IMR-90 (cell line): Measurements from ENCODE around the gene IQSEC1. TPM values are rescaled to one million over a fixed set of nuclear protein-coding genes. Genes with fewer than 3 reads are reported as not detected.
A peak's percentile ranks its signal among the peaks of the same experiment; 100 is the strongest.

Experiments
- ATAC-seq: fragments of 200-7000 bp; cut with Tn5 transposase; 2 replicates; pipeline ENCODE4 v1.9.1; 2020; ENCODE audit warnings: low read depth, mild to moderate bottlenecking, moderate library complexity
- BruUV-seq: library from RNA; stranded (reverse); fragments of 400-500 nt; replicated peaks from 2 replicates; lab custom pipeline; 2021; lab: Mats Ljungman, UMichigan
- CTCF ChIA-PET: fragments of 300-600 bp; formaldehyde crosslinking; extraction: SDS; loops from one replicate; lab custom pipeline; 2021; ENCODE audit warnings: antibody characterized with exemption; lab: Yijun Ruan, JAX
- POLR2A ChIA-PET: fragments of 300-600 bp; sonication (Branson Sonifier 250); formaldehyde crosslinking; loops from one replicate; lab custom pipeline; 2022; ENCODE audit warnings: antibody characterized with exemption; ENCODE audit not compliant: unreplicated experiment; lab: Charles Lee
- DNase-seq: peaks from one replicate; pipeline ENCODE4 v3.0.0; 2013
- H2AFZ ChIP-seq: replicated peaks from 2 replicates; pipeline ENCODE3; 2013; ENCODE audit warnings: low read length, mild to moderate bottlenecking; ENCODE audit not compliant: poor library complexity
- H2AK5ac ChIP-seq: 2 replicates; pipeline ENCODE4 v1.6.1; 2013; ENCODE audit warnings: low read depth, low read length, inconsistent platforms
- H2AK9ac ChIP-seq: replicated peaks from 2 replicates; pipeline ENCODE3; 2013; ENCODE audit warnings: mild to moderate bottlenecking, low read depth, low read length, moderate library complexity; ENCODE audit not compliant: poor library complexity
- H2BK120ac ChIP-seq: 2 replicates; pipeline ENCODE4 v1.6.1; 2013; ENCODE audit warnings: low read depth, low read length, inconsistent platforms
- H2BK15ac ChIP-seq: 3 replicates; pipeline ENCODE4 v1.6.1; 2013; ENCODE audit warnings: low read depth, low read length, inconsistent platforms
- H2BK20ac ChIP-seq: 2 replicates; pipeline ENCODE4 v1.6.1; 2013; ENCODE audit warnings: low read depth, mild to moderate bottlenecking, inconsistent platforms, low read length, moderate library complexity
- H2BK5ac ChIP-seq: 2 replicates; pipeline ENCODE4 v1.6.1; 2013; ENCODE audit warnings: mild to moderate bottlenecking, low read depth, low read length, inconsistent platforms; ENCODE audit not compliant: poor library complexity, severe bottlenecking
- H3K14ac ChIP-seq: replicated peaks from 2 replicates; pipeline ENCODE4 v1.6.1; 2013; ENCODE audit warnings: low read depth, low read length, inconsistent platforms
- H3K18ac ChIP-seq: 2 replicates; pipeline ENCODE4 v1.6.1; 2013; ENCODE audit warnings: low read depth, low read length, control low read depth
- H3K23ac ChIP-seq: 2 replicates; pipeline ENCODE4 v1.6.1; 2013; ENCODE audit warnings: low read depth, low read length, inconsistent platforms
- H3K27ac ChIP-seq: 2 replicates; pipeline ENCODE4 v1.5.1; 2013; ENCODE audit warnings: mild to moderate bottlenecking, control low read depth, low read length; ENCODE audit not compliant: insufficient read depth
- H3K27me3 ChIP-seq: 2 replicates; pipeline ENCODE4 v1.6.1; 2013; ENCODE audit warnings: low read length; ENCODE audit not compliant: control insufficient read depth, insufficient read depth
- H3K36me3 ChIP-seq: 2 replicates; pipeline ENCODE4 v1.6.1; 2013; ENCODE audit warnings: low read length, mixed read lengths; ENCODE audit not compliant: control insufficient read depth, insufficient read depth
- H3K4ac ChIP-seq: 2 replicates; pipeline ENCODE4 v1.6.1; 2013; ENCODE audit warnings: low read depth, low read length, inconsistent platforms
- H3K4me1 ChIP-seq: 2 replicates; pipeline ENCODE4 v1.6.1; 2013; ENCODE audit warnings: low read length, mixed read lengths; ENCODE audit not compliant: control insufficient read depth, insufficient read depth
- H3K4me2 ChIP-seq: 2 replicates; pipeline ENCODE4 v1.6.1; 2013; ENCODE audit warnings: low read depth, mild to moderate bottlenecking, control low read depth, low read length, moderate library complexity
- H3K4me3 ChIP-seq: 2 replicates; pipeline ENCODE4 v1.5.1; 2013; ENCODE audit warnings: low read depth, mild to moderate bottlenecking, control low read depth, low read length, moderate library complexity; ENCODE audit not compliant: insufficient read depth
- H3K56ac ChIP-seq: 2 replicates; pipeline ENCODE4 v1.6.1; 2013; ENCODE audit warnings: low read length, inconsistent platforms; ENCODE audit not compliant: insufficient read depth; ENCODE audit errors: extremely low read depth
- H3K79me1 ChIP-seq, 2 experiments: 2 replicates each; pipeline ENCODE4 v1.6.1; 2013; ENCODE audit warnings: low read length in 2 of 2, inconsistent platforms in 1 of 2, low read depth in 1 of 2
- H3K9ac ChIP-seq: 2 replicates; pipeline ENCODE4 v1.6.1; 2013; ENCODE audit warnings: low read depth, low read length, control low read depth
- H3K9me1 ChIP-seq: 2 replicates; pipeline ENCODE4 v1.6.1; 2013; ENCODE audit warnings: low read length, inconsistent platforms; ENCODE audit not compliant: insufficient read depth
- H3K9me3 ChIP-seq: 2 replicates; pipeline ENCODE4 v1.6.1; 2013; ENCODE audit warnings: low read length; ENCODE audit not compliant: control insufficient read depth, insufficient read depth
- H4K20me1 ChIP-seq: 2 replicates; pipeline ENCODE4 v1.6.1; 2013; ENCODE audit warnings: low read length, inconsistent platforms; ENCODE audit not compliant: insufficient read depth
- H4K5ac ChIP-seq: 2 replicates; pipeline ENCODE4 v1.6.1; 2013; ENCODE audit warnings: mild to moderate bottlenecking, low read depth, low read length, control low read depth
- H4K8ac ChIP-seq, 2 experiments: 2 replicates each; pipeline ENCODE4 v1.6.1; 2013; ENCODE audit warnings: low read depth in 2 of 2, low read length in 2 of 2, control low read depth in 1 of 2, inconsistent platforms in 1 of 2
- H4K91ac ChIP-seq: 2 replicates; pipeline ENCODE4 v1.6.1; 2013; ENCODE audit warnings: low read depth, low read length, inconsistent platforms; ENCODE audit not compliant: insufficient read depth
- CHD1 ChIP-seq: IDR thresholded peaks from 2 replicates; pipeline ENCODE4 v1.6.1; 2012; ENCODE audit warnings: low read depth, low read length, improper control_type of control experiment
- CTCF ChIP-seq: conservative IDR thresholded peaks from 2 replicates; pipeline ENCODE4 v1.5.1; 2012; ENCODE audit warnings: mild to moderate bottlenecking, low read depth, low read length, improper control_type of control experiment
- FOS ChIP-seq: fragments of 150-350 bp; IDR thresholded peaks from 2 replicates; pipeline ENCODE4 v1.6.1; 2016; ENCODE audit warnings: low read depth, low read length
- MAFK ChIP-seq: IDR thresholded peaks from 2 replicates; pipeline ENCODE4 v1.6.1; 2012; ENCODE audit warnings: low read depth, low read length, improper control_type of control experiment
- MAZ ChIP-seq: IDR thresholded peaks from 2 replicates; pipeline ENCODE4 v1.6.1; 2012; ENCODE audit warnings: low read depth, mild to moderate bottlenecking, low read length, improper control_type of control experiment, moderate library complexity, borderline replicate concordance
- MXI1 ChIP-seq: IDR thresholded peaks from 2 replicates; pipeline ENCODE4 v1.6.1; 2012; ENCODE audit warnings: low read depth, mild to moderate bottlenecking, low read length, moderate library complexity, borderline replicate concordance
- NFE2L2 ChIP-seq: fragments of 150-350 bp; IDR thresholded peaks from 2 replicates; pipeline ENCODE4 v1.6.1; 2016; ENCODE audit warnings: low read depth, mild to moderate bottlenecking, low read length
- POLR2A ChIP-seq: IDR thresholded peaks from 2 replicates; pipeline ENCODE4 v1.6.1; 2012; ENCODE audit warnings: mild to moderate bottlenecking, low read depth, low read length
- RFX5 ChIP-seq: IDR thresholded peaks from 2 replicates; pipeline ENCODE4 v1.8.0; 2012; ENCODE audit warnings: low read depth, mild to moderate bottlenecking, low read length, moderate library complexity
- SMC3 ChIP-seq: fragments of 150-350 bp; IDR thresholded peaks from 2 replicates; pipeline ENCODE4 v1.6.1; 2016; ENCODE audit warnings: low read depth, mild to moderate bottlenecking, antibody characterized with exemption, low read length, moderate library complexity
- WGBS, 2 experiments: methylation state at CpG; one replicate each; pipeline versions ENCODE4 v1.1.5 to v1.1.7; 2013; ENCODE audit warnings: missing lambda C conversion rate in 2 of 2; ENCODE audit not compliant: insufficient read length in 1 of 2; ENCODE audit errors: extremely low coverage in 2 of 2; 5-methylcytosine and 5-hydroxymethylcytosine counted together
- dilution Hi-C: fragments of 300-500 bp; cut with HindIII; formaldehyde crosslinking; loops from one replicate; pipeline ENCODE4 v1.14.3; 2018; ENCODE audit warnings: low sequenced_read_pairs; ENCODE audit not compliant: unreplicated experiment
- in situ Hi-C: fragments of 300-500 bp; cut with MboI; formaldehyde crosslinking; loops from 3 replicates; pipeline ENCODE4 v1.14.3; 2019; ENCODE audit warnings: low sequenced_read_pairs, inconsistent platforms, mixed read lengths
- intact Hi-C: fragments of 100-400 bp; cut with micrococcal nuclease; formaldehyde crosslinking; loops from 2 replicates; pipeline ENCODE4 v1.10.0; 2022
- polyA plus RNA-seq, 3 experiments: library from polyadenylated mRNA; depleted of rRNA; stranded (reverse); fragments of >200 nt; gene quantifications; 2 replicates each; pipeline ENCODE4 v1.2.3, GENCODE V29; 2012; ENCODE audit warnings: low replicate concordance in 1 of 3
- total RNA-seq: library from RNA; depleted of rRNA; stranded (reverse); fragments of >200 nt; gene quantifications from 2 replicates; pipeline ENCODE4 v1.2.3, GENCODE V29; 2012
- TF ChIP-seq, protein P1 (sequence below): fragments of 150-350 bp; IDR thresholded peaks from 2 replicates; pipeline ENCODE4 v1.6.1; 2016; ENCODE audit warnings: low read depth, mild to moderate bottlenecking, low read length, moderate library complexity, borderline replicate concordance

Gene IQSEC1
- total and polyA plus RNA-seq, 2 of the 4 experiments (the other 2 are of a cell fraction) = 5.9 to 11.9 TPM

- TF ChIP-seq MXI1 (no peak), POLR2A (no peak)
These were observed 91.6 kb downstream of the IQSEC1 start (continued) for GRCh38 chr3:12981306-12982275.

GRCh38 chr3:12980596-12981290 lies 92.5 kb downstream of the IQSEC1 start:
- intact Hi-C loops = loop anchor here (5.0 to 10.0 kb wide), 2 partner anchors 86 to 667 kb away; no protein-coding TSS in a partner anchor
- TF ChIP-seq MXI1 = no peak
- no peak for TF ChIP-seq POLR2A
- TF ChIP-seq, protein P1, sequence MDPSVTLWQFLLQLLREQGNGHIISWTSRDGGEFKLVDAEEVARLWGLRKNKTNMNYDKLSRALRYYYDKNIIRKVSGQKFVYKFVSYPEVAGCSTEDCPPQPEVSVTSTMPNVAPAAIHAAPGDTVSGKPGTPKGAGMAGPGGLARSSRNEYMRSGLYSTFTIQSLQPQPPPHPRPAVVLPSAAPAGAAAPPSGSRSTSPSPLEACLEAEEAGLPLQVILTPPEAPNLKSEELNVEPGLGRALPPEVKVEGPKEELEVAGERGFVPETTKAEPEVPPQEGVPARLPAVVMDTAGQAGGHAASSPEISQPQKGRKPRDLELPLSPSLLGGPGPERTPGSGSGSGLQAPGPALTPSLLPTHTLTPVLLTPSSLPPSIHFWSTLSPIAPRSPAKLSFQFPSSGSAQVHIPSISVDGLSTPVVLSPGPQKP = no peak
- TF ChIP-seq MAFK = no peak
- TF ChIP-seq SMC3 = no peak
- TF ChIP-seq FOS = no peak
- TF ChIP-seq CTCF = no peak
- TF ChIP-seq NFE2L2 = no peak
- no peak for TF ChIP-seq CHD1
- no peak for TF ChIP-seq RFX5
- TF ChIP-seq MAZ = no peak

More at GRCh38 chr3:12980596-12981290, 92.5 kb downstream of the IQSEC1 start:
- no peak overlapping the region for H2BK20ac ChIP-seq
- no peak overlapping the region for H4K5ac ChIP-seq
- H3K23ac ChIP-seq = no peak overlapping the region
- H3K9me1 ChIP-seq = no peaks in the 10 kb centered on the region; the same call in 1 of the 2 replicates
- H4K8ac ChIP-seq = no peak overlapping the region
- no peak for ATAC-seq
- H2AK9ac ChIP-seq = no peak overlapping the region
- dilution Hi-C loops (no loop called here), in situ Hi-C loops (no loop called here)
- no peak for DNase-seq
- POLR2A ChIA-PET = no interaction called here
- H3K9me3 ChIP-seq = no peaks in the 10 kb centered on the region
- no peaks in the 10 kb centered on the region for H3K4me1 ChIP-seq
- H3K79me1 ChIP-seq = no peaks in the 10 kb centered on the region; a peak in 2 of 4 replicates
- no peak overlapping the region for H3K56ac ChIP-seq
- H3K18ac ChIP-seq = no peak overlapping the region
- H2AK5ac ChIP-seq = no peak overlapping the region
- BruUV-seq = no TSS peak
- H3K9ac ChIP-seq = no peak overlapping the region
- no peak overlapping the region for H2BK5ac ChIP-seq
- CTCF ChIA-PET = no interaction called here
- no peak overlapping the region for H4K91ac ChIP-seq
- H2AFZ ChIP-seq = peak overlapping the region; percentile 14
- H2BK15ac ChIP-seq = no peak overlapping the region
- H3K4ac ChIP-seq = no peak overlapping the region
- peaks cover 3% of the 10 kb centered on the region; the same call in 1 of the 2 replicates for H4K20me1 ChIP-seq
- H3K36me3 ChIP-seq = no peaks in the 10 kb centered on the region
- no peak overlapping the region for H3K4me3 ChIP-seq
- WGBS, 2 experiments = 68% methylated on average over 3 of the region's 10 CpGs; no CpG with 5 or more reads in 1 of the 2 experiments
- H3K27me3 ChIP-seq = no peaks in the 10 kb centered on the region
- no peak overlapping the region for H3K4me2 ChIP-seq
- H2BK120ac ChIP-seq = no peak overlapping the region
- no peak overlapping the region for H3K14ac ChIP-seq
- H3K27ac ChIP-seq = no peak overlapping the region
